COR-L47 (cell line): ENCODE measurements around the gene NOP9.
A peak's percentile ranks its signal among the peaks of the same experiment; 100 is the strongest.

ENCODE experiments used
- DNase-seq: peaks from one replicate; lab custom pipeline; 2025; lab: John Stamatoyannopoulos, UW

NOP9 gene

DNA sequence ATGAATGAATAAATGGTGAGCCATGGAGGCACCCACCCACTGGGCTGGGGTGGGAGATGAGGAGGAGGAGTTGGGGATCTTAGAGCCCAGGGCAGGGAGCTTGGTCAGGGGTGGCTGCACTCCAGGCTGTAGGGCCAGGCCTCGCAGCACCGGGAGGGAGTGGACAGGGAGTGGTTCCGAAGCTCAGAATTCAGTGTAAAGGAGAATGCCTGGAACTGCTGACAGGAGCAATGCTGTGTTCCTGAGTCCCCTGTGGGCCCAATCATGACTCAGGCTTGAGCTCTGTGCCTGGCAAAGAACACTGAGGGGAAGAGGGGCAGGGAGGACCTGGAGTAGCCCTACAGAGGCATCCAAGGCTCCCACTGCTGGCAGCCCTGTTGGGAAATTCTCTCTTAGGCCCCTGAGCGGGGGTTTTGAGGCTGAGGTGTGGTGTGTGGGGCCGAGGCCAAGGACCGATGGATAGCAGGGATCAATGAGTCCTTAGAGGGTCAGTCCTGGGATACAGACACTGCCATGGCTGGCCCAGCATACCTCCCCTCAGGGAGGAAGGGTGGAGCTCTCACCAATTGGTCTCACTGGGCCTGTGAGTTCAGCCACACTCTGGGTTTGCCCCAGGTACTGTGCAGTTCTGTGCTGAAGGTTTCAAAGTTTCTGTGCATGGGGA is 18.7 kb upstream of the NOP9 start:
- no peak for DNase-seq

- DNase-seq: no peak
Measured at GRCh38 chr14:24281636-24282035, 18.0 kb upstream of the NOP9 start.

- no peak for DNase-seq
Measured at GRCh38 chr14:24282736-24283135, 16.9 kb upstream of the NOP9 start.

DNA sequence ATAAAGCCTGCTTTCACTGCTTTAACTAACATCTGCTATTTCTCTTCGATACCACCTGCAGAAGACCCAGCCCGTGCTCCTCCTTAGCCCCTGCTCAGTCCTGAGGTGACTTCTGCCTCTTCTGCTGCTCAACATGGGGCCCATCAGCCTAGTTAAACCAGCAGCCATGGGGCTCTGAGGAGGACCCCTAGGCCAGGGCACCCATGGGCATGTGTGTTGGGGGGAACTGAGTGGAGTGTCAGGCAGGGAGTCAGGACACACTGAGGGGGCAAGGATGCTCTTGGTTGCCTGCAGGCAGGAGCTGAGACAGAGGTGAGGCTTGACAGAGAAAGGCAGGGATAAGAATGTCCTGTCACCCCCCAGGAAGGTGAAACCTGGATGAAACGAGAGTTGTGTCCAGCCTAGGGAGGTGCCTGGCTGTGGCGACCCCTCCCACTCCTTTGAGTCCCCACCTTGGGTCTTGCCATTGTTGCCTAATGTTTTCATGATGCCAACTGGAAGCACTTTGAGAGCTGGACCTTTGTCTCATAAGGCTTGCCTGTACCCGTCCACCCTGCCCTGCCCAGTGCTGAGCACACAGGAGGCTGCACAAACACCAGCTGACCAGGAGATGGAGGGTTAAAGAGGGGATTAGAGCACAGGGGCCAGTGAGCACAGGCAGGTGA is 15.7 kb upstream of the NOP9 start:
- DNase-seq: no peak

DNA sequence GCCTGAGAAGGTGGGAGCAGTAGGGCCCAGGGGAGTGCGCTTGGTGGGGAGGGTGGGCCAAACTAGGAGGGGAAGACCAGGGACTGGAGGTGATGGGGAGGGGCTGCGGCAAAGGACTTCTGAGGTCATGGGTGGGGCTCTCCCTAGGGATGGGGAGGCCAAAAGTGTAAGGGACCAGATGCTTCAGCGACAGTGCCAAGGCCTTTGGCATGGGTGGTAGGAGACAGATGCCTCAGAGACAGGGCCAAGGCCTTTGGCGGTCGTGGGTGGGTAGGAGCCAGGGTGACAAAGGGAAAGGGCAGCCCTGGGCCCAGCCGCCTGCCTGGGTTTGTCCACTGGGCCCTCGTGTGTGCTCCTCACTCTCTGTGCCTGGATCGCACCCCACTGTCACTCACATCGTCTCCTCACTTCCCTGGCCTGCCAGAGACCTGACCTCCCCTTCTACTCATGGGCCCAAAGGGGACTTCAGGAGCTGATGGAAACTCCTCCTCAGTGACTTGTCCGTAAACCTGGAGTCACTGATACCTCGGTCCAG is 15.1 kb upstream of the NOP9 start:
- DNase-seq: no peak

DNA sequence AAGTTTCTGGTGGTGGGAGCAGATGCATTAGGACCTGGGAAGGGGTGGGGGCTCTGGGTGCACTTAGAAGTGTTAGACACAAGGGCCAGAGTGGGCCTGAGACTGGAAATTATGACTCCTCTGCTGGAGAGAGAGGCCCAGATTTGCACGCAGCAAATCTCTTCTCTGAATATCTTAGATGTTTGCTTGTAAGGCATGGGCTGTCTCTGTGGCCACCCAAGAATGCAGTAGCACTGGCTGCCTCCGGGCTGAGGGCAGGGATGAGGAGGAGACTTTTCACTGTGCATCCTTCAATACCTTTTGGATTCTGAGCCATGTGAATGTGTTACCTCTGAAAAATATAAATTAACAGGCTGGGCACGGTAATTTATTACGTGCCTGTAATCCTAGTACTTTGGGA is 14.3 kb upstream of the NOP9 start:
- no peak for DNase-seq

DNA sequence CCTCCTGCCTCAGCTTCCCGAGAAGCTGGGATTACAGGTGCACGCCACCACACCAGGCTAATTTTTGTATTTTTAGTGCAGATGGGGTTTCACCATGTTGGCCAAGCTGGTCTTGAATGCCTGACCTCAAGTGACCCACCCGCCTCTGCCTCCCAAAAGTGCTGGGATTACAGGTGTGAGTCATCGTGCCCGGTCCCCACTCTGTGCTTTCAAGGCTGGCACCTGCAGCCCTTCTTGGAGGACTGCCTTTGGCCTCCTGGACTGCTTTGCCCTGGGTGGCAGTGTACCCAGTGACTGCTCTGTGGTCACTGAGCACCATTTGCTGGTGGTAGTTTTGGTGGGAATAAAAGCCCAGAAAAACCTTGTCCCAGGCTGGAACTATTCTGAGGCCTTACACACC is 12.7 kb upstream of the NOP9 start:
- DNase-seq: no peak

DNA sequence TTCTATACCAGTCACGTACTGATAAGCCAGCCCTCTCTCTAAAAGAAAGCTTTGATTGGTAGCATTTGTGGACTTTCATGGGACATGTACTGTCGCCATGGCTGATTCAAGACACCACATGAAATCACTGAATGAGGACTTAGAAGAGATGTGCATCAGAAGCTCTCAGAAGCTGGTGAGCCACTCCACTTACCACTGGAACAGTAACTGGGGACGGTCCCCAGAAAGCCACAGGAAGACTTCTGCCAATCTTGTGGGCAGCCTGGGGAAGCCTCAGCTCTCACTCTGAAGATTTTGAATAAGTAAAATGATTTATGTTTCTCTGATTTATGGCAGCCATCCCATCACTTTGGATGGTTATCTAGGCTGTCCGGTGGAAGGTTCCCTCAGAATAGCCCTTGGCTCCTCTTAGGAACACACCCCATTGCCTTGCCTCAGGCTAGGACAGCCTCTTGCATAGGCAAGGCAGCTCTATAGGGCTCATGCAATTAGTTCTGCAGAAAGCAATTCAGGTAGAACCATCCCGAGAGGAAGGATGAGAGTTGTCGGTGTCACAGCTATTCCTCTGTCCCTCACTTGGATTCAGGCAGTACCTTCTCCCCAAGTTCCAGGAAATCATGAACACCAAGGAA is 9.9 kb upstream of the NOP9 start:
- DNase-seq: no peak

DNA sequence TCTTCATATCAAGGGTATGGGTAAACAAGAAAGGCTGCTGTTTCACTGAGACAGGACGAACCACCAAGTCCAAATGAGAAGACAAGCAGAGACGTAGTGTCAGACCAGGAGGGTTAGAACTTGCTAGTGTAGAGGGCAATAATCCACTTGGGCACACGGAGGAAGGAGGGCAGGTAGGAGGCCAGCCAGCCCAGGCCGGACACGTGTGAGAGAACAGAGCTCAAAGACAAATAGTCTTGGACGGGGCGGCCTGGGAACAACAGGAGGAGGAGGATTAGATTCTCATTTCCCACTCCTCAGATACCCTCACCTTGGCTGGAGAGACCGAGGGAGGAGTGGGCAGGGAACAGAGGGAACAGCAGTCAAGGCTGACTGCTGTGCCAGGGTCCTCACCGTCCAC is 8.9 kb upstream of the NOP9 start:
- DNase-seq: no peak

GRCh38 chr14:24291446-24292117 is 8.1 kb upstream of the NOP9 start:
- no peak for DNase-seq

GRCh38 chr14:24292118-24292807 is 7.4 kb upstream of the NOP9 start:
- DNase-seq: no peak

GRCh38 chr14:24293525-24293924 is 6.1 kb upstream of the NOP9 start:
- DNase-seq: no peak

DNA sequence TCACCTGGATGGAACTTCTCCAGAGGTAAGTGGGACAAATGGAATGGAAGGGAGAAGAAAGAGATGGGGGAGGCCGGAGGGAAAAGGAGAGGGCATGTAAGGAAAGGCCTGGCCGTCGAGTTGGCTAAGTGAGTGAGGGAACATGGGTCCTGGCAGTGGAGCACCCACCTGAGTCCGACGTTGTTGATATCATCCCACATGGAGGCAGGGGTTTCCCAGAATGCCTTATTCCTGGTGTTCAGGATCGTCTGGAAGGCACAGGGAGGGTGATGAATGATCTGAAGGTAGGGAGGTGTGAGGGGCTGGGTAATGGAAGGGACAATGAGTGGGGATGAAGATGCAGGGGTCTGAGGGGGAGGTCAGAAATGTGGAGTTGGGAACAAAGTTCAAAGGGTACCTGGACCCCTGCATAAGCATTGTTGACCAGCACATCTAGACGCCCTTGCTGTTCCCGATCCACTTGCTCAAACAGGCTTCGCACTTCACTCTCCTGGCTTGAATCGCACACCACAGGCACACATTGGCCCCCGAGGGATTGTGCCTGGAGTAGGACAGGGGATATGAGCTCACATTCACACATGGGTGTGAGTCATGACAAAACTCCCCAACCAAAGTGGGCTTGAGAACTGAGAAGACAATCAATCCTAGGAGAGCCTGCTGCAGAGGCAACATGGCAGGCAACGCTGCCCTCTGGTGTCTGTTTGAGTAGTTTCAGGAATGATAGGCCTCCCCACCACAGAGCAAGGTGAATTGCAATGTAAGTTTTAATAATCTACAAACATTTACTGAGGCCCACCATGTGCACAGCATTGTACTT is 3.1 kb upstream of the NOP9 start:
- peak; percentile 51 for DNase-seq

DNA sequence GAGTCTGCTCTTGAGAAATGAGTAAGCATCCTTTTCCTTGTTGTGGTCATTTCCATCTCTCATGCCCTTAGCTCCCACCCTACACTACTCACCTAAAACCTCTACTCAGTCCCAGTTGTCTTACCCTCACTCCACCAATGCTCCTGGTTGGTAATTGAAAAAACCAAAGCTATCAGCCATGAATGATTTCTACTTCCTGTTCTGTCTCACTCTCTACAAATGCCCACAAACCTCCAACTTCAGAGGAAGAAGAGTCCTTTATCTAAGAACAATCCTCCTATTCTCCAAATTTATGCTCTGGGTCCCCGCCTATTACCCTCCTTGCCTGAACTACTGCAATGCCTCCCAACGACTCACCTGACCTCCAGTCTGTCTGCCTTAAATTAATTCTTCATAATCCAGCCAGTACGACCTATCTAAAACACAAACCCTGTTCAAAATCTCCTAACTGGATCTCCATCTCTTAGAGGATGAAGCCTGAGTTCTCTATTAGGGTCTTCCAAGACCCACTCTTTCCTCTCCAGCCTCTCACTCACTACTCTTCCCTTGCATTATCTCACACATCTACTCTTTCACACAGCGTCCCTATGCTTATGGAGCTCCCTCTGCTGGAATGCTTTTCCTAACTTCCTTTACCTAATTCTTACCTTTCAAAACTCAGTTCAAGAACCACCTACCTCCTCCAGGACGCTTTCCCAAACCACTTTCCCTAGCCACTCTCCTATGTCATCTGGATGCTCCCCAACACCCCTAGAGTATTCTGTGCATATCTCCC is 2.3 kb upstream of the NOP9 start:
- peak; percentile 23 for DNase-seq

DNA sequence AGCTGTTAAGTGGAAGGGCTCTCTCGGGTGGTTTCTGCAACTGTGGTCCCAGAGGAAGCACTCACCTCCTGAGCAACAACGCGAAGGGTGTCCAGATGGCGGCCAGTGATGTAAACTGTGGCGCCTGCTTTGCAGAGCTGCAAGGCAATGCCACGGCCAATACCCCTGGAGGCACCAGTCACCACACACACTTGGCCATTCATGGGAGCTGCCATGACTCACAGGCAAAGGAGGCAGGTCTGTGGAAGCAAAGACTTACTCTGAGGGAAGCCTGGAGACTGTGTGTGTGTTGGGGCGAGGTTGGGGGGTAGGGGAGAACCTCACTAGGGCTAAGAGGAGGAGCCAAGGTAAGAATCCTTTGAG is 777 bp upstream of the NOP9 start:
- no peak for DNase-seq

GRCh38 chr14:24300326-24300980 is 803 bp downstream of the NOP9 start:
- DNase-seq: no peak

- DNase-seq: no peak
Measured at GRCh38 chr14:24304019-24304387, 4.4 kb downstream of the NOP9 start.

DNA sequence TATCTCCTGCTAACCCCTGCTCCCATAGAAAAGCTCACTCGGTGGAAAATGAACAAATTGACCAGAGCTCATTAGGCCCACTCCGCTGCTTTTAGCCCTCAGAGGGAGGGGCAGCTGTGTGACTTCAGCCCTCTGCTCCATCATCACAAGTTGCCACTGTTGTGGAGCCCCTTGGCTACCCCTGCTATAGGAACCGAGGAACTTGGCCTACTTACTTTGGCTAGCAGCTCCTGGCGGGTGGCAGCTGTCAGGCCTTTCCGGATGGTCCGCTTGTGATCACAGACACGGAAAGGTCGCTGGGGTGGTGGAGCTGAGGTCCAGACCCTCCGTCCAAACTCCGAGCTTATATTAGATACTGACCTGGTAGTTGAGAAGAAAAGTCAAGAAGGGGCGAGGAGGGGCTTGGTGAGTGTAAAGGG is 7.5 kb downstream of the NOP9 start:
- no peak for DNase-seq

DNA sequence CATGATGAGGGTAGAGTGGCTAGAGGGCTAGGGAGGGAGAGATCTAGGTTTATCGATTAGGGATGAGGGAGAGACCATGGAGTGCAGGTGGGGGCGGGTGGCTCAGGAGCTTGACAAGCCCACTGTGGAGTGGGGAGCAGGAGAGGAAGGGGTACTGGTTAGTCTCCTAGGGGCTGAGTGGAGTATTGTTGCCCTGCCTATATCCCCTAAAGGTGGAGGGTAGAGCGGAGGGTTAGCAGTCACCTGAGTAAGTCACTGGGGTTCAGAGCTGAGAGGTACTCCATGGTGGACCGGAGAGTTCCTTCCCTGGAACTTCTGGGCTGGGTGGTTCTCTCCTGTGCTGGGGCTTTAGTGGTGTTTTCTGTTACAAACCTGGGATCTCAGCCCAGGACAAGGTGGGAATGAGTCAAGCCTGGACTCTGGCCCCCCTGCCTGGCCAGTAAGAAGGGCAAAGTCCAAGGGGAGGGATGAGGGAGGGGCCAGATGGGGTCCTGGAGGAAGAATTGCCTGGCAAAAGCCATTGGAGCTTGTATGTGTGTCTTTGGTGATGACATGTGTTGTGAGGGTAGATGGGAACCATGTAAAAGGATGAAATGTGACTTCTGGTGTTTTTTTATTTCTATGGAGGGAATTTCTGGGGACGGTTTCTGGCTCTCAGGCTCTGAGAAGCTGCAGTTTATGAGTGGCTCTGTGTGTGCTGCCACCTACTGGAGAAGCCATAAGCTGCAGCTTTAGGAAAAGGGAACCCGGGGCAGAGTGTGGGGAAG is 8.1 kb downstream of the NOP9 start, which contains the start of gene CIDEB:
Gene CIDEB (minus strand): TSS at position 403 of the 767 bp plus-strand sequence. CDS start 119 bp downstream, at position 284.
- peak; percentile 37 for DNase-seq
